ENCODE results near the gene OR13A1. TPM values are rescaled to one million over a fixed set of nuclear protein-coding genes. Genes with fewer than 3 reads are reported as not detected.

Gene OR13A1
- total RNA-seq, 1 donor from 2014 or later, result not detected

DNA sequence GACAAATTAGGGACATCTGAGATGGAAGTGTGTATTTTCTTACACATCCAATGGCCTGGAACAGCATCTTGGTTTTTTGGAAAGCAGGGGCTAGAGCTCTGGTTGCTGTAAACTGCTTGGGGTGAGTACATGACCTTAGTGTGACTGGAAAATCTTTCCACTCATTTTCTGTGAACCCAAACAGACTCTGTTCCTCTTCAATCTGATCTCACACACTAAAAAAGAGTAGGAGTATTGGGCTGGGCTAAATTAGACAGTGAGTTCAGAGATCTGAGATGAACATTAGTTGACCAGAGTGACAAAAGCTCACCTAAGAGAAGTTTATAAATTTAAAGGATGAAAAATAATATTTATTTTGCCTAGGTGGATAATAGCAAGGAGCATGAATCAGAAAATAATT lies 59.2 kb downstream of the OR13A1 start:
- Mint-ChIP-seq H3K27ac (ENCODE audit: unreplicated experiment) (no peak overlapping the region), H3K4me3 (ENCODE audit: unreplicated experiment) (no peak overlapping the region), H3K36me3 (ENCODE audit: low read depth, unreplicated experiment) (no peaks in the 10 kb centered on the region), H3K27me3 (ENCODE audit: unreplicated experiment) (peaks cover 4% of the 10 kb centered on the region), H3K9me3 (ENCODE audit: unreplicated experiment) (no peaks in the 10 kb centered on the region), H3K4me1 (ENCODE audit: unreplicated experiment) (no peaks in the 10 kb centered on the region)
- no peak for TF ChIP-seq CTCF (IDR thresholded peaks at IDR 0.05; ENCODE audit: unreplicated experiment)
- DNase-seq (ENCODE audit: low spot score), result no peak

DNA sequence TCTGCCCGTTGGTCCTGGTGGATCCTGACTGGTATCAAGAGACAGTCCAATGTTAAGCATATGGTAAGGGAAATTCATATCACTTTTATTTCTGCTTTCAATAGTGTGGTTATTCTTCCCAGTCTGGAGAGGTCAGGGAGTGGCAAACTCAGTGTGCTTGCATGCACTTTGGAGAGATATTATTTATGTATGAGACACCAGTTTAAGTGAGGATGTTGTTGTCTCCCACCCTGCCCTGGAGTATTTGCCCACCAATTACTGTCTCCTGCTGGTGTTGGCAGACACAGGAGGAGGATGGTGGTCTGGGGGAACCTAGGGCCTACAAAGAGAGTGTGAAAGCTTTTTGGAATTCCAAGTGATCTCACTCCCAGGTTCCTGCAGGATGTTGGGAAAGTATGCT lies 59.7 kb downstream of the OR13A1 start:
- peaks cover 4% of the 10 kb centered on the region for H3K27me3 Mint-ChIP-seq (ENCODE audit: unreplicated experiment)
- no peak overlapping the region for H3K4me3 Mint-ChIP-seq (ENCODE audit: unreplicated experiment)
- no peaks in the 10 kb centered on the region for H3K36me3 Mint-ChIP-seq (ENCODE audit: low read depth, unreplicated experiment)
- no peaks in the 10 kb centered on the region for H3K4me1 Mint-ChIP-seq (ENCODE audit: unreplicated experiment)
- TF ChIP-seq CTCF (IDR thresholded peaks at IDR 0.05; ENCODE audit: unreplicated experiment), result no peak
- no peaks in the 10 kb centered on the region for H3K9me3 Mint-ChIP-seq (ENCODE audit: unreplicated experiment)
- DNase-seq (ENCODE audit: low spot score), result no peak
- H3K27ac Mint-ChIP-seq (ENCODE audit: unreplicated experiment), result no peak overlapping the region

GRCh38 chr10:45254892-45255291 lies 60.5 kb downstream of the OR13A1 start:
- Mint-ChIP-seq H3K4me1 (ENCODE audit: unreplicated experiment) (no peaks in the 10 kb centered on the region), H3K36me3 (ENCODE audit: low read depth, unreplicated experiment) (no peaks in the 10 kb centered on the region), H3K27me3 (ENCODE audit: unreplicated experiment) (peaks cover 5% of the 10 kb centered on the region), H3K9me3 (ENCODE audit: unreplicated experiment) (no peaks in the 10 kb centered on the region), H3K27ac (ENCODE audit: unreplicated experiment) (no peak overlapping the region), H3K4me3 (ENCODE audit: unreplicated experiment) (no peak overlapping the region)
- no peak for DNase-seq (ENCODE audit: low spot score)
- no peak for TF ChIP-seq CTCF (IDR thresholded peaks at IDR 0.05; ENCODE audit: unreplicated experiment)

DNA sequence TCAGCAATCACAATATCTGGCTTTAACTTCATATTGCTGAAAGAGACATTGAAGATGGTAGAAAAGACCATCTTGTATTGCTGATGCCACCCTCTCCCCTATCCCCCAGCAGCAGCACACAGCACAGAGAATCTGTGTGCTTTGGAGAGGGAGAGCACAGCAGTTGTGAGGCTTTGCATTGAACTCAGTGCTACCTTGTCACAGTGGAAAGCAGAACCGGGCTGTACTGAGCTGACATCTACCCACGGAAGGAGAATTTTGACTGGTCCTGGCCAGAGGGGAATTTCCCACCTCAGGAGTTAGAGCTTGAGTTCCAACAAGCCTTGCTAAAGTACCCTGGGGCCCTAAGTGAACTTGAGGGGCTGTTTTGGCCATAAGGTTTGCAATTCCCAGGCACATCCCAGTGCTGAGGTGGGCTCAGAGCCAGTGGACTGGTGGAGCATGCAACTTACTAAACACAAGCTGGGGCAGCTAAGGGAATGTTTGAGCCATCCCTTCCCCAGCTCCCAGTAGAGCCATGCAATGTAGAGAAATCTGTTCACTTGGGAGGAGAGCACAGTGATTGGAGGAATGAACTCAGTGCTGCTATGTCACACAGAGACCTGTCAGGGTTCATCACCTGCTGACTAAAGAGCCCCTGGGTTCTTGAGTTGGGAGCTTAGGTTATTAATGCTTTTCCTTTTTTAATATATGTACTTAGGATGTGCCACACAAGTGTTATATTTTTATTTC lies 62.1 kb downstream of the OR13A1 start:
- Mint-ChIP-seq H3K9me3 (ENCODE audit: unreplicated experiment) (no peaks in the 10 kb centered on the region), H3K27me3 (ENCODE audit: unreplicated experiment) (peaks cover 1% of the 10 kb centered on the region), H3K36me3 (ENCODE audit: low read depth, unreplicated experiment) (no peaks in the 10 kb centered on the region), H3K4me1 (ENCODE audit: unreplicated experiment) (peaks cover 7% of the 10 kb centered on the region), H3K27ac (ENCODE audit: unreplicated experiment) (no peak overlapping the region), H3K4me3 (ENCODE audit: unreplicated experiment) (no peak overlapping the region)
- no peak for DNase-seq (ENCODE audit: low spot score)
- TF ChIP-seq CTCF (IDR thresholded peaks at IDR 0.05; ENCODE audit: unreplicated experiment), result no peak

Other genes with a start within 250 kb of the OR13A1 start
- gene ALOX5, start 58.6 kb upstream of the OR13A1 start, total RNA-seq (ENCODE audit: unreplicated experiment), result 0.18 TPM

Measured in endothelial cell (in vitro differentiated cells).